Hepatocyte (in vitro differentiated cells): ENCODE measurements around the gene HNMT. TPM values are rescaled to one million over a fixed set of nuclear protein-coding genes. Genes with fewer than 3 reads are reported as not detected.

Experiments used
- DNase-seq: peaks from one replicate; pipeline ENCODE4 v3.0.0-alpha.2; 2016; ENCODE audit warnings: low spot score
- H2AFZ ChIP-seq: fragments of 200-600 bp; sonication (generic); 2 replicates; pipeline ENCODE4 v1.6.0; 2016; ENCODE audit warnings: antibody characterized with exemption, mild to moderate bottlenecking
- H3K27ac ChIP-seq: fragments of 200-600 bp; sonication (generic); 2 replicates; pipeline ENCODE4 v1.5.1; 2016; ENCODE audit warnings: mild to moderate bottlenecking
- H3K27me3 ChIP-seq: fragments of 200-600 bp; sonication (generic); 2 replicates; pipeline ENCODE4 v1.6.1; 2016
- H3K36me3 ChIP-seq: fragments of 200-600 bp; sonication (generic); replicated peaks from 2 replicates; pipeline ENCODE4 v1.5.1; 2016; ENCODE audit warnings: low read depth; ENCODE audit not compliant: insufficient read depth
- H3K4me1 ChIP-seq: fragments of 200-600 bp; sonication (generic); 2 replicates; pipeline ENCODE4 v1.5.1; 2016; ENCODE audit warnings: mild to moderate bottlenecking, moderate library complexity; ENCODE audit not compliant: insufficient read depth
- H3K4me2 ChIP-seq: fragments of 200-600 bp; sonication (generic); 2 replicates; pipeline ENCODE4 v1.6.0; 2016
- H3K4me3 ChIP-seq: fragments of 200-600 bp; sonication (generic); 2 replicates; pipeline ENCODE4 v1.5.1; 2016; ENCODE audit warnings: mild to moderate bottlenecking
- H3K79me2 ChIP-seq: fragments of 200-600 bp; sonication (generic); 2 replicates; pipeline ENCODE4 v1.6.0; 2017; ENCODE audit warnings: mild to moderate bottlenecking
- H3K9me2 ChIP-seq: fragments of 200-600 bp; sonication (generic); replicated peaks from 2 replicates; pipeline ENCODE4 v1.6.0; 2017; ENCODE audit warnings: mild to moderate bottlenecking; ENCODE audit not compliant: insufficient read depth
- H3K9me3 ChIP-seq: fragments of 200-600 bp; sonication (generic); 2 replicates; pipeline ENCODE4 v1.5.1; 2016; ENCODE audit warnings: low read depth, mild to moderate bottlenecking
- H4K20me1 ChIP-seq: fragments of 200-600 bp; sonication (generic); 2 replicates; pipeline ENCODE4 v1.6.0; 2016; ENCODE audit warnings: mild to moderate bottlenecking; ENCODE audit not compliant: insufficient read depth, poor library complexity, severe bottlenecking
- CTCF ChIP-seq: fragments of 200-600 bp; sonication (generic); IDR thresholded peaks from 2 replicates; pipeline ENCODE4 v1.5.1; 2016; ENCODE audit warnings: antibody characterized with exemption, mild to moderate bottlenecking; ENCODE audit not compliant: poor library complexity
- EZH2 ChIP-seq: fragments of 200-600 bp; sonication (generic); IDR thresholded peaks from 2 replicates; pipeline ENCODE4 v1.6.1; 2016; ENCODE audit warnings: antibody characterized with exemption, mild to moderate bottlenecking, borderline replicate concordance
- EZH2phosphoT487 ChIP-seq: fragments of 200-600 bp; sonication (generic); IDR thresholded peaks from one replicate; pipeline ENCODE4 v1.6.1; 2018; ENCODE audit warnings: antibody characterized with exemption, mild to moderate bottlenecking, low read depth, moderate library complexity; ENCODE audit not compliant: unreplicated experiment, severe bottlenecking
- WGBS: methylation state at CpG from one replicate; pipeline ENCODE4 v1.1.6; 2016; ENCODE audit warnings: low lambda C conversion rate; ENCODE audit errors: missing lambda C conversion rate; 5-methylcytosine and 5-hydroxymethylcytosine counted together
- polyA plus RNA-seq: library from polyadenylated mRNA; unstranded; fragments of >200 nt; fragmentation: Nextera tagmentation; extraction: Ambion mirVana; gene quantifications from 2 replicates; pipeline ENCODE4 v1.2.1, GENCODE V29; 2016
- total RNA-seq: library from RNA; depleted of rRNA; stranded (reverse); fragments of >200 nt; gene quantifications from 2 replicates; pipeline ENCODE4 v1.2.3, GENCODE V29; 2014

Gene HNMT
- total and polyA plus RNA-seq, 2 experiments from 2014 or later, result 23.4 to 26.3 TPM

- H2AFZ ChIP-seq, result no peak overlapping the region
- H3K4me2 ChIP-seq, result no peak overlapping the region
- no peaks in the 10 kb centered on the region for H3K9me2 ChIP-seq
- H3K36me3 ChIP-seq, result no peaks in the 10 kb centered on the region
- no peaks in the 10 kb centered on the region for H4K20me1 ChIP-seq
- WGBS, result 38% methylated on average over 5 of the region's 5 CpGs
- DNase-seq, result no peak
- H3K4me3 ChIP-seq, result no peak overlapping the region
- TF ChIP-seq EZH2 (no peak), CTCF (no peak), EZH2phosphoT487 (no peak)
- H3K4me1 ChIP-seq, result peaks cover 47% of the 10 kb centered on the region
- H3K79me2 ChIP-seq, result no peaks in the 10 kb centered on the region
- no peak overlapping the region for H3K27ac ChIP-seq
- no peaks in the 10 kb centered on the region for H3K9me3 ChIP-seq
- H3K27me3 ChIP-seq, result no peaks in the 10 kb centered on the region
Observed at GRCh38 chr2:137944714-137945113, 19.6 kb upstream of the HNMT start.

GRCh38 chr2:137945229-137945628, 19.0 kb upstream of the HNMT start:
- no peak overlapping the region for H2AFZ ChIP-seq

GRCh38 chr2:137946227-137946626, 18.0 kb upstream of the HNMT start:
- H3K4me3 ChIP-seq, result no peak overlapping the region
- no peaks in the 10 kb centered on the region for H3K9me2 ChIP-seq
- H3K4me2 ChIP-seq, result no peak overlapping the region
- H3K4me1 ChIP-seq, result peaks cover 38% of the 10 kb centered on the region
- H2AFZ ChIP-seq, result no peak overlapping the region
- H3K36me3 ChIP-seq, result no peaks in the 10 kb centered on the region
- peak overlapping the region; percentile 36 for H3K27ac ChIP-seq
- no peak for TF ChIP-seq EZH2phosphoT487
- no peak for TF ChIP-seq EZH2
- no peak for TF ChIP-seq CTCF
- no peaks in the 10 kb centered on the region for H3K9me3 ChIP-seq
- H3K79me2 ChIP-seq, result no peaks in the 10 kb centered on the region
- H3K27me3 ChIP-seq, result no peaks in the 10 kb centered on the region
- no peak for DNase-seq
- H4K20me1 ChIP-seq, result no peaks in the 10 kb centered on the region

More at GRCh38 chr2:137945229-137945628, 19.0 kb upstream of the HNMT start:
- Histone ChIP-seq H4K20me1 (no peaks in the 10 kb centered on the region), H3K79me2 (no peaks in the 10 kb centered on the region), H3K9me3 (no peaks in the 10 kb centered on the region), H3K4me3 (no peak overlapping the region), H3K36me3 (no peaks in the 10 kb centered on the region), H3K9me2 (no peaks in the 10 kb centered on the region), H3K4me2 (no peak overlapping the region), H3K27me3 (no peaks in the 10 kb centered on the region), H3K4me1 (peaks cover 43% of the 10 kb centered on the region), H3K27ac (no peak overlapping the region)
- no peak for DNase-seq
- WGBS, result 52% methylated on average over 2 of the region's 2 CpGs
- TF ChIP-seq CTCF (no peak), EZH2 (no peak), EZH2phosphoT487 (no peak)
